Neural progenitor cell (in vitro differentiated cells): ENCODE measurements around the gene GYS2. TPM values are rescaled to one million over a fixed set of nuclear protein-coding genes. Genes with fewer than 3 reads are reported as not detected.
A peak's percentile ranks its signal among the peaks of the same experiment; 100 is the strongest.

ENCODE experiments used
- DNase-seq: peaks from one replicate; pipeline ENCODE4 v3.0.0-alpha.2; 2016; ENCODE audit warnings: low spot score
- H2AFZ ChIP-seq: fragments of 200-600 bp; sonication (generic); replicated peaks from 2 replicates; pipeline ENCODE4 v1.6.1; 2016; ENCODE audit warnings: antibody characterized with exemption
- H3F3A ChIP-seq: fragments of 200-600 bp; sonication (generic); 2 replicates; pipeline ENCODE4 v1.6.1; 2016; ENCODE audit warnings: antibody characterized with exemption, low read depth
- H3K27ac ChIP-seq: fragments of 200-600 bp; sonication (generic); 2 replicates; pipeline ENCODE4 v1.5.1; 2016; ENCODE audit warnings: mild to moderate bottlenecking
- H3K27me3 ChIP-seq: fragments of 200-600 bp; sonication (generic); 2 replicates; pipeline ENCODE4 v1.6.1; 2016; ENCODE audit warnings: mild to moderate bottlenecking, moderate library complexity
- H3K36me3 ChIP-seq: fragments of 200-600 bp; sonication (generic); 2 replicates; pipeline ENCODE4 v1.5.1; 2016
- H3K4me1 ChIP-seq: fragments of 200-600 bp; sonication (generic); 2 replicates; pipeline ENCODE4 v1.6.1; 2016; ENCODE audit warnings: mixed run types
- H3K4me2 ChIP-seq: fragments of 200-600 bp; sonication (generic); 2 replicates; pipeline ENCODE4 v1.6.1; 2016
- H3K4me3 ChIP-seq: fragments of 200-600 bp; sonication (generic); 2 replicates; pipeline ENCODE4 v1.5.1; 2016
- H3K79me2 ChIP-seq: fragments of 200-600 bp; sonication (generic); 2 replicates; pipeline ENCODE4 v1.6.1; 2016; ENCODE audit warnings: low read depth
- H3K9ac ChIP-seq: fragments of 200-600 bp; sonication (generic); 2 replicates; pipeline ENCODE4 v1.6.1; 2016
- H3K9me3 ChIP-seq: fragments of 200-600 bp; sonication (generic); 2 replicates; pipeline ENCODE4 v1.5.1; 2016; ENCODE audit warnings: low read depth
- H4K20me1 ChIP-seq: fragments of 200-600 bp; sonication (generic); 2 replicates; pipeline ENCODE4 v1.6.1; 2016; ENCODE audit warnings: low read depth
- H3K27ac Mint-ChIP-seq: 3 replicates; pipeline ENCODE4 v1.8.0; 2021; ENCODE audit warnings: mixed read lengths
- H3K27me3 Mint-ChIP-seq: 2 replicates; pipeline ENCODE4 v1.8.0; 2022; ENCODE audit warnings: low read depth, mild to moderate bottlenecking, inconsistent platforms, moderate library complexity, mixed read lengths; ENCODE audit not compliant: insufficient read depth
- H3K36me3 Mint-ChIP-seq: 3 replicates; pipeline ENCODE4 v1.8.0; 2021; ENCODE audit warnings: mixed read lengths
- H3K4me1 Mint-ChIP-seq: 3 replicates; pipeline ENCODE4 v1.8.0; 2021; ENCODE audit warnings: mixed read lengths
- H3K4me3 Mint-ChIP-seq: 3 replicates; pipeline ENCODE4 v1.8.0; 2021; ENCODE audit warnings: mild to moderate bottlenecking, moderate library complexity, mixed read lengths
- H3K9me3 Mint-ChIP-seq: 3 replicates; pipeline ENCODE4 v1.8.0; 2020; ENCODE audit warnings: mixed read lengths
- EZH2 ChIP-seq: fragments of 200-600 bp; sonication (generic); IDR thresholded peaks from 2 replicates; pipeline ENCODE4 v1.6.1; 2017; ENCODE audit warnings: antibody characterized with exemption, mild to moderate bottlenecking, moderate library complexity
- EZH2phosphoT487 ChIP-seq: fragments of 200-600 bp; sonication (generic); IDR thresholded peaks from 2 replicates; pipeline ENCODE4 v1.6.1; 2017; ENCODE audit warnings: antibody characterized with exemption
- total RNA-seq: library from RNA; depleted of rRNA; stranded (reverse); fragments of >200 nt; gene quantifications from 2 replicates; pipeline ENCODE4 v1.2.3, GENCODE V29; 2015; ENCODE audit warnings: low replicate concordance
- TF ChIP-seq, protein P1 (sequence below): fragments of 200-600 bp; sonication (generic); IDR thresholded peaks from 2 replicates; pipeline ENCODE4 v1.5.1; 2017; ENCODE audit warnings: antibody characterized with exemption, mild to moderate bottlenecking

The GYS2 gene
- total RNA-seq, 1 donor from 2014 or later = not detected

GRCh38 chr12:21545557-21545956 lies 59.1 kb downstream of the GYS2 start:
- H3K4me3 Mint-ChIP-seq = no peak overlapping the region
- no peaks in the 10 kb centered on the region for H3K36me3 Mint-ChIP-seq
- DNase-seq = no peak
- Histone ChIP-seq H3K27me3 (no peaks in the 10 kb centered on the region), H4K20me1 (no peaks in the 10 kb centered on the region), H3K4me2 (no peak overlapping the region), H2AFZ (no peak overlapping the region), H3K79me2 (no peaks in the 10 kb centered on the region), H3K36me3 (no peaks in the 10 kb centered on the region), H3K4me1 (no peaks in the 10 kb centered on the region), H3K27ac (no peak overlapping the region), H3K9ac (no peak overlapping the region), H3K9me3 (no peaks in the 10 kb centered on the region), H3K4me3 (no peak overlapping the region), H3F3A (no peaks in the 10 kb centered on the region)
- no peak for TF ChIP-seq EZH2phosphoT487
- TF ChIP-seq, protein P1, sequence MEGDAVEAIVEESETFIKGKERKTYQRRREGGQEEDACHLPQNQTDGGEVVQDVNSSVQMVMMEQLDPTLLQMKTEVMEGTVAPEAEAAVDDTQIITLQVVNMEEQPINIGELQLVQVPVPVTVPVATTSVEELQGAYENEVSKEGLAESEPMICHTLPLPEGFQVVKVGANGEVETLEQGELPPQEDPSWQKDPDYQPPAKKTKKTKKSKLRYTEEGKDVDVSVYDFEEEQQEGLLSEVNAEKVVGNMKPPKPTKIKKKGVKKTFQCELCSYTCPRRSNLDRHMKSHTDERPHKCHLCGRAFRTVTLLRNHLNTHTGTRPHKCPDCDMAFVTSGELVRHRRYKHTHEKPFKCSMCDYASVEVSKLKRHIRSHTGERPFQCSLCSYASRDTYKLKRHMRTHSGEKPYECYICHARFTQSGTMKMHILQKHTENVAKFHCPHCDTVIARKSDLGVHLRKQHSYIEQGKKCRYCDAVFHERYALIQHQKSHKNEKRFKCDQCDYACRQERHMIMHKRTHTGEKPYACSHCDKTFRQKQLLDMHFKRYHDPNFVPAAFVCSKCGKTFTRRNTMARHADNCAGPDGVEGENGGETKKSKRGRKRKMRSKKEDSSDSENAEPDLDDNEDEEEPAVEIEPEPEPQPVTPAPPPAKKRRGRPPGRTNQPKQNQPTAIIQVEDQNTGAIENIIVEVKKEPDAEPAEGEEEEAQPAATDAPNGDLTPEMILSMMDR = no peak
- no peaks in the 10 kb centered on the region for H3K9me3 Mint-ChIP-seq
- peaks cover 4% of the 10 kb centered on the region for H3K27me3 Mint-ChIP-seq
- no peak overlapping the region for H3K27ac Mint-ChIP-seq
- no peaks in the 10 kb centered on the region for H3K4me1 Mint-ChIP-seq

DNA sequence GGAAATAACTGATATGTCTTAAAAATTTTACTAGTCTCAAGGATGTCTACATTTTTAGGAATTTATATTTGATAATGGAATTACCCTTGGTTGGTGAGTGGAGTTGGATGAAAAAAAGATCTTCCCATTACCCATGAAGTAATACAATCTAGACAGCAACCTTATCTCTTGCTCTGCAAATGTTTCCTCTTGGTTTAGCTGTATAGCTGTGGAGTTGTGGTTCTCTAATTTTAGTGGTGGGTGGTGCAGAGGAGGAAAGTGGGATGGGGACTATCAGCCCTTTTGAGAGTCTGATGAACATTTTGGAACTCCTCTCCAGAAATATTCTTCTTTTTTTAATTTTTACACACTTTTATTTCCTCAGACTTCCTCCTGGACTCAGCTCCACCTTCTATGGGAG lies 61.5 kb downstream of the GYS2 start:
- DNase-seq = no peak
- Histone ChIP-seq H3K27me3 (no peaks in the 10 kb centered on the region), H2AFZ (no peak overlapping the region), H3F3A (no peaks in the 10 kb centered on the region), H3K36me3 (no peaks in the 10 kb centered on the region), H3K79me2 (no peaks in the 10 kb centered on the region), H4K20me1 (no peaks in the 10 kb centered on the region), H3K27ac (no peak overlapping the region), H3K4me2 (no peak overlapping the region), H3K9ac (no peak overlapping the region), H3K4me3 (no peak overlapping the region), H3K9me3 (no peaks in the 10 kb centered on the region), H3K4me1 (no peaks in the 10 kb centered on the region)
- TF ChIP-seq EZH2phosphoT487 (no peak), EZH2 (no peak)
- TF ChIP-seq, protein P1 = no peak
- Mint-ChIP-seq H3K4me1 (no peaks in the 10 kb centered on the region), H3K27me3 (peaks cover 2% of the 10 kb centered on the region), H3K36me3 (no peaks in the 10 kb centered on the region), H3K27ac (peak overlapping the region; percentile 72), H3K9me3 (no peaks in the 10 kb centered on the region), H3K4me3 (no peak overlapping the region)

GRCh38 chr12:21542403-21542802 lies 62.2 kb downstream of the GYS2 start:
- Histone ChIP-seq H3K9ac (no peak overlapping the region), H3K79me2 (no peaks in the 10 kb centered on the region), H3K4me2 (no peak overlapping the region), H4K20me1 (no peaks in the 10 kb centered on the region), H3K9me3 (no peaks in the 10 kb centered on the region), H3K36me3 (no peaks in the 10 kb centered on the region), H3K4me3 (no peak overlapping the region), H2AFZ (no peak overlapping the region), H3K4me1 (no peaks in the 10 kb centered on the region), H3K27ac (no peak overlapping the region), H3K27me3 (no peaks in the 10 kb centered on the region), H3F3A (no peaks in the 10 kb centered on the region)
- TF ChIP-seq EZH2phosphoT487 = no peak
- TF ChIP-seq, protein P1 = no peak
- TF ChIP-seq EZH2 = no peak
- no peak for DNase-seq
- Mint-ChIP-seq H3K36me3 (no peaks in the 10 kb centered on the region), H3K4me1 (no peaks in the 10 kb centered on the region), H3K27me3 (peaks cover 2% of the 10 kb centered on the region), H3K9me3 (no peaks in the 10 kb centered on the region), H3K4me3 (no peak overlapping the region), H3K27ac (no peak overlapping the region)

- Histone ChIP-seq H3K27me3 (no peaks in the 10 kb centered on the region), H4K20me1 (no peaks in the 10 kb centered on the region), H2AFZ (no peak overlapping the region), H3K79me2 (no peaks in the 10 kb centered on the region), H3K9me3 (no peaks in the 10 kb centered on the region), H3K4me1 (no peaks in the 10 kb centered on the region), H3K4me3 (no peak overlapping the region), H3K9ac (no peak overlapping the region), H3K27ac (no peak overlapping the region), H3F3A (no peaks in the 10 kb centered on the region), H3K36me3 (no peaks in the 10 kb centered on the region), H3K4me2 (no peak overlapping the region)
- DNase-seq = no peak
- Mint-ChIP-seq H3K4me1 (no peaks in the 10 kb centered on the region), H3K4me3 (no peak overlapping the region), H3K9me3 (no peaks in the 10 kb centered on the region), H3K27ac (no peak overlapping the region), H3K27me3 (peaks cover 2% of the 10 kb centered on the region), H3K36me3 (no peaks in the 10 kb centered on the region)
- TF ChIP-seq EZH2 (no peak), EZH2phosphoT487 (no peak)
- TF ChIP-seq, protein P1 = no peak
Measured at GRCh38 chr12:21541773-21542172, 62.9 kb downstream of the GYS2 start.
